Upper lobe of left lung (tissue), 4 donors: Measurements from ENCODE around the gene LAMA3.

Experiments used
- CTCF ChIP-seq, 6 experiments: fragments of 450-650 bp in 4 of 6; fragments of 200-600 bp in 2 of 6; sonication (generic) in 2 of 6; IDR thresholded peaks; one replicate each; pipeline ENCODE4 v1.5.1; 2016 to 2019; ENCODE audit warnings: antibody characterized with exemption in 6 of 6
- POLR2A ChIP-seq, 4 donors: fragments of 450-650 bp; IDR thresholded peaks; one replicate each; pipeline ENCODE4 v1.5.1; 2016 to 2017; ENCODE audit warnings: antibody characterized with exemption in 4 of 4, mild to moderate bottlenecking in 2 of 4

GRCh38 chr18:23701017-23701416, 11.8 kb downstream of the LAMA3 start:
- TF ChIP-seq CTCF (IDR thresholded peaks at IDR 0.05) (no peak), POLR2A (IDR thresholded peaks at IDR 0.05) (no peak)
